HG03097 (cell line): ENCODE data around the gene CWC27.

Experiments
- ATAC-seq: cut with Tn5 transposase; IDR thresholded peaks from one replicate; pipeline ENCODE4 v1.9.1; 2021; ENCODE audit not compliant: unreplicated experiment, low FRiP score

The CWC27 gene

GRCh38 chr5:64768358-64769312 lies at the start of gene CWC27, which contains the start of gene SREK1IP1:
Gene CWC27, plus strand, starts transcription at chr5:64768930. Its CDS starts 217 bp downstream, at chr5:64769147.
Gene SREK1IP1, minus strand, starts transcription at chr5:64768691. Its CDS starts 174 bp downstream, at chr5:64768517.
- ATAC-seq: peak; percentile 97

- no peak for ATAC-seq
Observed at GRCh38 chr5:64722588-64722987, 46.1 kb upstream of the CWC27 start.

- no peak for ATAC-seq
Observed at GRCh38 chr5:64727150-64727549, 41.6 kb upstream of the CWC27 start.

GRCh38 chr5:64742411-64742810 lies 26.3 kb upstream of the CWC27 start:
- no peak for ATAC-seq

GRCh38 chr5:64742821-64743220 lies 25.9 kb upstream of the CWC27 start:
- no peak for ATAC-seq

- no peak for ATAC-seq
Observed at GRCh38 chr5:64744914-64745313, 23.8 kb upstream of the CWC27 start.

GRCh38 chr5:64746446-64746845 lies 22.3 kb upstream of the CWC27 start:
- ATAC-seq: no peak

- ATAC-seq: no peak
Observed at GRCh38 chr5:64749385-64749784, 19.3 kb upstream of the CWC27 start.

- no peak for ATAC-seq
Observed at GRCh38 chr5:64754066-64754465, 14.7 kb upstream of the CWC27 start.

GRCh38 chr5:64758901-64759300 lies 9.8 kb upstream of the CWC27 start:
- ATAC-seq: no peak

- no peak for ATAC-seq
Observed at GRCh38 chr5:64759960-64760660, 8.6 kb upstream of the CWC27 start.

GRCh38 chr5:64763948-64764503 lies 4.7 kb upstream of the CWC27 start:
- no peak for ATAC-seq

GRCh38 chr5:64765804-64766504 lies 2.8 kb upstream of the CWC27 start:
- no peak for ATAC-seq

GRCh38 chr5:64766941-64767340 lies 1.8 kb upstream of the CWC27 start:
- ATAC-seq: no peak

- no peak for ATAC-seq
Observed at GRCh38 chr5:64767959-64768357, 772 bp upstream of the CWC27 start.

- no peak for ATAC-seq
Observed at GRCh38 chr5:64769855-64770254, 1.1 kb downstream of the CWC27 start.

- no peak for ATAC-seq
Observed at GRCh38 chr5:64771736-64772135, 3.0 kb downstream of the CWC27 start.

- no peak for ATAC-seq
Observed at GRCh38 chr5:64773533-64773932, 4.8 kb downstream of the CWC27 start.

- no peak for ATAC-seq
Observed at GRCh38 chr5:64775291-64775690, 6.6 kb downstream of the CWC27 start.

GRCh38 chr5:64784451-64785025 lies 15.8 kb downstream of the CWC27 start:
- ATAC-seq: no peak
